HG03280 (cell line): Measurements from ENCODE around the gene COL18A1.

ENCODE experiments used
- ATAC-seq: cut with Tn5 transposase; IDR thresholded peaks from one replicate; pipeline ENCODE4 v1.9.1; 2021; ENCODE audit warnings: mild to moderate bottlenecking, moderate library complexity; ENCODE audit not compliant: unreplicated experiment

Gene COL18A1

DNA sequence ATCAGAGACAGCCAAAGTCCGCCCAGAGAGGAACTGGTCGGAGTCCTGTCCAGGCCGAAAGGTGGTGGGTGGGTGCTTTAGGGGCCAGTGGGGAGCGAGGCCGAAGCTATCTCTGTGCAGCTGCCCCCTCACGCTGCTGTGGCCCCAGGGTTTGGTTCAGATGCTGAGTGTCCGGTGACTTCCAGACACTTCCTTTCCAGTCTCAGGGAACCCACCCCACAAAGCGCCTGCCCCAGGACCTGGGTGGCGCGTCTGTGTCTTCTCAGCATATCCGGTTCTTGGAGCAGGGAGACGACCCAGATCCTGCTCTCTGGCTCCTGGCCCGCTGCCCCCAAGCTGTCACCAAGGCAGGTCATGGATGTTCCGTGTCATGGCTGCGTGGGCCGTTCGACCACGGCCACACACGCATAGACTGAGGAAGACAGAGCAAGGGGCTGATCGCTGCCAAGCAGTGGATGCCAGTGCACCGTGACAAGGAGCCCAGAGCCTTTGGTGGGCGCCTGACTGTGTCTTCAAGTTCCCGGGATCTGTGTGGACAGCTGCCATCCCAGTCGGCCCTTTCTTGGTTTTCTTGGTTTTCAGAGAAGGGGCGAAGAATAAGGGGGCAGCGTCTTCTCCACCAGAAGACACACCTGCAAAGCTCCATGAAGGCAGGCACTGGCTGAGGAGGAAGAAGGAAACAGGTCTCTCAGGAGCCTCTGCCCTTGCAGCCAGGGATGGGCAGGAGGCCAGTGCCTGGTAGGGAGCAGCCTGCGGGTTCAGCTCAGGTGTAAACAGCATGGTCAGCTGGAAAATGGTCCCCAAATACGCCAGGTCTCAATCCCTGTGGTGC is 22.9 kb upstream of the COL18A1 start:
- ATAC-seq = no peak

DNA sequence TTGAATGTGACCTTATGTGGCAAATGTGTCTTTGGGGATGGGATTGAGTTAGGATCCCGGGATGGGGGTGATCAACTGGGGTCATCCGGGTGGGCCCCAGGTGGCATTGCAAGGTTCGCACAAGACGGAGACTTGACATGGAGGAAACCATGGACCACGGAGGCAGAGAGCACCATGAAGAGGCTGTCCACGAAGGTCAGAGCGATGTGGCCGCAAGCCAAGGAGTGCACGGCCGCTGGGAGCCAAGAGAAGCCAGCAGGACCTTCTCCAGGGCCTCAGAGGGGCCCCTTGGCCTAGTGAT is 22.3 kb upstream of the COL18A1 start:
- ATAC-seq = no peak

DNA sequence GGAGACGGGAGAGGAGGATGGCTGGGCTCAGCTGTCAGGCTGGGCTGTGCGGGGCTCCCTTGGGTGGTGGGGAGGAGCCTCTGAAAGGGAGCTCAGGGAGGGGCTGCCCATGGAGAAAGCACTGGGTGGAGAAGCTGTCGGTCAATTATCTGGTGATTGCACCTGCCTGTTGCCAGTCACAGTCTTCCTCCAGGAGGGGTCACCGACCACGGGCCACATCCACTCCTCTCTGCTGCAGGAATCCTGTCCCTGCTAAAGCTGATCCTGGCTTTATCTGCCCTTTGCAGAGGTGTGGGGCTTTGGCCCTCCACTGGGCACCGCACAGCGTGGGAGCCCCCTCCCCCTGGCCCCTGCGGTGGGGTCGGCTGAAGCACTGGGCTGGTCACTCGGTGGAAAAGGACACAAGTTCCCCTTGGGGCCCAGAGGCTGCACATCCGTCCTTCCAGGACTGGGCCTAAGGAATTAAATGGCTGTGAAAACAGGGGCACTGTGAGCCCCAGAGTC is 21.8 kb upstream of the COL18A1 start:
- no peak for ATAC-seq

- ATAC-seq = no peak
Observed at GRCh38 chr21:45383615-45384201, 21.3 kb upstream of the COL18A1 start.

- ATAC-seq = no peak
Observed at GRCh38 chr21:45384656-45385548, 20.1 kb upstream of the COL18A1 start.

DNA sequence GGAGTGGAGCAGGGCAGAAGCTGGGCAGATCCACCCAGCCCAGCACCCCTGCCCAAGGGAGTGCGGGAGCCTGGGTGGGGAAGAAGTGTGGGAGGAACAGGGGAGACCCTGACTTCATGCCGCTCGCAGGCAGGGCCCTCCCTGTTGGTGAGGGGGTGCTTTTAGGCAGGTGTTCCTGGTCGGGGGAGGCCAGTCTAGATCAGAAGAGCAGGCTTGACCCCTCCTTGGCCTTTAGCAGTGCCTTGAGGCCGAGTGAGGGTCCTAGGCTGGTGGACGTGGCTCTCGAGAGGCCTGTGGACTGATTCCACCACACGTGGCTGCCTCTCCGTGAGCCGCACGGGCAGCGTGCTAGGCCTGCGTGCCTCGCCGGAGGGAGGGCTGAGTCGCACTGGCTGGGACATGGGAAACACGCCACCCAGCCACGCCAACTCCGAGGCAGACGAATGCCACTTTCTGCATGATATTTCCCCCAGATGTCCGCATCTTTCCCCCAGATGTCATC is 19.4 kb upstream of the COL18A1 start:
- no peak for ATAC-seq

DNA sequence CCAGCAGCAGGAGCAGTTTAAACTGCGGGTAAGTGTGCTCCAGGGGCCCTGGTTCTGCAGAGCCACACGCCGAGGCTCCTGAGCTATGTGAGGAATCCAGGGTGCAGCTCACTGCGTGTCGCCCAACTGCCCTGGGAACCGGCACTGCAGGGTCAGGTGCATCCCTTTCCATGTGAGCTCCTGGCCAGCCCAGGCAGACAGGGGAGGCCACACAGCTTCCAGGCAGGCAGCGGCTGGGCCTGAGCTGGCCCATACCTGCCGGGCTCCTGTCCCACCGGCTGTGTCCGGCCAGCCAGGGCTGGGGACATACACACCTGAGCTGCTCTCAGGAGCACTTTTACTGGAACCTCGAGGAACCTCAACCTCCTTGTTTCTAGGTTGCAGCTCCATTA is 18.6 kb upstream of the COL18A1 start:
- ATAC-seq = no peak

- ATAC-seq = no peak
Observed at GRCh38 chr21:45386728-45387371, 18.1 kb upstream of the COL18A1 start.

- no peak for ATAC-seq
Observed at GRCh38 chr21:45387506-45387905, 17.5 kb upstream of the COL18A1 start.

GRCh38 chr21:45388011-45388521 is 16.9 kb upstream of the COL18A1 start:
- ATAC-seq = no peak

- ATAC-seq = no peak
Observed at GRCh38 chr21:45388611-45389296, 16.2 kb upstream of the COL18A1 start.

DNA sequence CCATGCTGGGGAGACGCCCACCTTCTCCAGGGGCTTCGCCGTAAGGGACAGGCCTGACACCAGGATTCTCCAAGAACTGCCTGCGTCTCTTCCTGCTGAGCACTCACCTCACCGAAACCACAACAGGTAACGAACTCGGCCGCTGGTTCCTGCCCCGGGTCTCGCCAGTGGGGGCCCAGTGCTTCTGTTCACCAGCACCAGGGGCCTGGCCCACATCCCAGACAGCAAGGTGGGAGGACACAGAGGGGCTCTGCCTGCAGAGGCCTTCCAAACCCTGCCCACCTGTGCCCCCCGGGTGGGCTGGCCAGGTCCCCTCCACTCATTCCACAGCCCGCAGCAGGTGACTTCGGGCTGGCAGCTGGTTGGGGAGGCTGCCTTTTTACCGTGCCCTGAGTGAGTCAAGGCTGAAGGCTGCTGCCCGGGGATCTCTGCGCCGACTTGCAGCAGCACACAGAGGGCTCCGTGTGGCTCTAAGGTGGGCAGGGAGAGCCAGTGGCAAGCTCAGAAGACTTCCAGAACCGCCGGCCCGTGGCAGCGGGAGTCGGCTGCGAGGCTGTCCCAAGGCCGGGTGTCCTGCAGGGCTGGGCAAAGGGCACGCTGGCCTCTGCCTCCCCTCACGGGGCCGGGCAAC is 14.7 kb upstream of the COL18A1 start:
- no peak for ATAC-seq

GRCh38 chr21:45390831-45391742 is 13.9 kb upstream of the COL18A1 start:
- no peak for ATAC-seq

DNA sequence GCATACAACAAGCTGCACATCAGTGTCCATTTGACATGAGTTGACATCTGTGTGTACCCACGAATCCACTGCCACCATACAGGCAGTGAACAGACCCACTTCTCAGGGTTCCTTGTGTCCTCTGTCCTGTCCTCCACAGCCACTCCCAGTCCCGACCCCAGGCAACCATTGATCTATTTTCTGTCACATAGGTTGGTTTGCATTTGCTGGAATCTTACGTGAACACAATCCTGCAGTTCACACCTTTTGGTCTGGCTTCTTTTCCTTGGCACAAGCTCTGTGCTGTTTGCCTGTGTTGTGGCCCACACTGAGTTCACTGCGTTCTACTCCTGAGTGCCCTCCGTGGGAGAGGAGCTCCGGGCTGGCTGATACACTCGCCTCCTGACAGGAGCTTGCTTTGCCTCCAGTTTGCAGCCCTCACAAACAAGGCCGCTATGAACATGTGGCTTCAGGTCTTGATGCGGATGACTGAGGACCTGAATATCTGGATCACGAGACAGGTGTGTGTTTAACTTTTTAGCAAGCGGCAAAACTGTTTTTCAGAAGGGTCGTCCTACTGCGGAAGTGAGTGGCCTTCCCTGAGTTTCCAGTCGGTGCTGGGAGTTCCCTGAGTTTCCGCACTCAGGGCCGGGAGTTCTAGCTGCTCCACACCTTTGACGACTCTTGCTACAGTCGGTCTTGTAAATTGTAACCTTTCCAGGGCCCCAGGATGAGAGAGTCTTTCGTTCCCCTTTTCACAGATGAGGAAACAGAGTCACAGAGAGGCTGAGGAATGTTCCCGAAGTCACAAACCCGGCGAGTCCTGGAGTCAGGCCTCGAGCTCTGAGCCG is 13.0 kb upstream of the COL18A1 start:
- ATAC-seq = no peak

DNA sequence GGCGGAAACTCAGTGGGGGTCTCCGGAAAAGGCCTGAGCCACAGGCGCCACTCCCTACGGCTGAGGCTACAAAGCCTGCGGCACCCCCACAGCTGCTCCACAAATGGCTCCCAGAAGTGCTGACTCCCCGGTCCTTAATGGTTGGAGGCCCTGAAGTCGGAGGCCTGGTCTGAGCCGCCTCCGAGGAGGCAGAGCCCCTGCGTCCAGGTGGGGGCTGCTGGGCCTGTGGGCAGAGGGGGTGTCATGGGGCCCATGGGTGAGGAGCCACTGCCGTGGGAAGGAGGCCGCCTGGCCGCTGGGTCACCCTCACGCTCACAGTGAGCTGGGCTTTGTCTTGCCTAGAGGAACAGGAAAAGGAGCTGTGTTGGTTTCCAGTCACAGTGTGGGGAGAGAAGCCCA is 12.4 kb upstream of the COL18A1 start:
- ATAC-seq = no peak

GRCh38 chr21:45393021-45393420 is 11.9 kb upstream of the COL18A1 start:
- ATAC-seq = no peak

DNA sequence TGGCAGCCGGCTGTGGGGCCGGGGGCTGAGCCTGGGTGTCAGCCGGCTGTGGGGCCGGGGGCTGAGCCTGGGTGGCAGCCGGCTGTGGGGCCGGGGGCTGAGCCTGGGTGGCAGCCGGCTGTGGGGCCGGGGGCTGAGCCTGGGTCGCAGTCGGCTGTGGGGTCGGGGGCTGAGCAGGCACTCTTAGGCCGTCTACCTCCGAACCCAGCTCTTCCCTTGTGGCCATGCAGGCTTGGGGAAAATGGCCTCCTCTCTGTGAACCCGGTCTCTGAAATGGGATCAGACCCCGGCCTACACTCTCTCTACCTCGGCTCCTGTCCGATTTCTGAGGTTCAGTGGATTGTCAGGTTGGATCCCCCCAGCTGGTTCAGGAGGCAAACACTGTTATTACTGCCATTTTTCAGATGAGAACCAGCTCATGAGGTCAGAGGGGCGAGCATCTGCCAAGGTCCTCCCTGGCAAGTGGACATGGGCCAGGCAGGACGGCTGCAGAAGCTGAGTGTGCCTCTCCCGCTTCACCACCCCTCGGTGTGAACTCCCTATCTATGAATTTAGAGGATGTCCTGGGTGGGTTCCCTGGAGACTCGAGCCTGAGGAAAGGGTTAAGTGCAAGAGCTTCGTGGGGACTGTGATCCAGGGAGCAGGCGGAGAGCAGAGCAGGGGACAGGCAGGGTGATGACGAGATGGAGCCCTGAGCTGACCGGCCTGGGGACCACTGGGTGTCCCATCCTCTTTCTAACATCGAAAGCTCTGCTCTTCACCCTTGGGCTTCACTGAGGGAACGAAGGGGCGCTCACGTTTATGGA is 10.9 kb upstream of the COL18A1 start:
- ATAC-seq = no peak
